ENCODE results near the gene GNB2.
"Not testable (repeated sequence)": the region's sequence is repeated elsewhere in the genome, so short reads cannot be mapped to it uniquely, and the experiment has no call there.

GNB2 gene

GRCh38 chr7:100673302-100673941 lies at the start of gene GNB2:
TSS of gene GNB2 (plus strand) at chr7:100673740. CDS start at chr7:100676266, 2,526 bp downstream.
- DNase-seq (ENCODE audit: low read depth), result peak; percentile 98

- DNase-seq (ENCODE audit: low read depth), result no peak
These were observed 49.4 kb upstream of the GNB2 start for GRCh38 chr7:100623951-100624824.

GRCh38 chr7:100626055-100626454 lies 47.5 kb upstream of the GNB2 start:
- DNase-seq (ENCODE audit: low read depth), result no peak

- peak; percentile 83 for DNase-seq (ENCODE audit: low read depth)
These were observed 46.9 kb upstream of the GNB2 start for GRCh38 chr7:100626530-100627237.

- DNase-seq (ENCODE audit: low read depth), result no peak
These were observed 46.3 kb upstream of the GNB2 start for GRCh38 chr7:100627238-100627549.

DNA sequence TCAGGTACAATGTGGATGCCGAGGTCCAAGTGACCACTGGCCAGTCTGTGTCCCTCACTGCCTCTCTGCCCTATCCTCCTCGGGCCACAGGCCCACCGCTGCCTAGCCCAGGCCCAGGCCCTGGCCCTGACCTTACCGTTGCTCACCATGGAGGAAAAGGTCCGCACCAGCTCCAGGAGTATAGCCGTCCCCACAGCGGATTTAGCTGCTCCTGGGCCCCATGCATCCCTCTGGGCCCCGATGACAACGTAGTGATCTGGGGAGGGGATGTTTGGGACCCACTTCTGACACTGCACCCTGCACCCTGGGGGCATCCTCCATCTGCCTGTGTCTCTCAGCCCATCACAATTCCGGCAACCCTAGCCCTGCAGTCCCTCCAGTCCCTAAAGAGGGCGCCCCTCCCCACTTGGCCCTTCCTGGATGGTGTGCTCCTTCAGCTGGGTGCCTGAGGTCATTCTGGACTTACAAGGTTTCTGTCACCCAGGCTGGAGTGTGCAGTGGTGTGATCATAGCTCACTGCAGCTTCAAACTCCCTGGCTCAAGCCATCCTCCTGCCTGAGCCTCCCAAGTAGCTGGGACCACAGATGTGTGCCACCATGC lies 44.3 kb upstream of the GNB2 start:
- DNase-seq (ENCODE audit: low read depth), result no peak

DNA sequence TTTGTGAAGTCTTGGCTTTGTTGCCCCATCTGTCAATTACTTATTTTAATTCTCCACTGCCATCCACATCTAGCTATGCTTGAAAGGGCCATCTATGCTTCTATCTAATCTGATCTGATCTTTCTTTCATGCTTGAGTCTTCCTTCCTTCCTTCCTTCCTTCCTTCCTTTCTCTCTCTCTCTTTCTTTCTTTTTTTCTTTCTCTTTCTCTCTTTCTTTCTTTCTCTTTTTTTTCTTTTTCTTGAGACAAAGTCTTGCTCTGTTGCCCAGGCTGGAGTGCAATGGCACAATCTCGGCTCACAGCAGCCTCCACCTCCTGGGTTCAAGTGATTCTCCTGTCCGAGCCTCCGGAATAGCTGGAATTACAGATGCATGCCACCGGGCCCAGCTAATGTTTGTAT lies 43.5 kb upstream of the GNB2 start:
- no peak for DNase-seq (ENCODE audit: low read depth)

DNA sequence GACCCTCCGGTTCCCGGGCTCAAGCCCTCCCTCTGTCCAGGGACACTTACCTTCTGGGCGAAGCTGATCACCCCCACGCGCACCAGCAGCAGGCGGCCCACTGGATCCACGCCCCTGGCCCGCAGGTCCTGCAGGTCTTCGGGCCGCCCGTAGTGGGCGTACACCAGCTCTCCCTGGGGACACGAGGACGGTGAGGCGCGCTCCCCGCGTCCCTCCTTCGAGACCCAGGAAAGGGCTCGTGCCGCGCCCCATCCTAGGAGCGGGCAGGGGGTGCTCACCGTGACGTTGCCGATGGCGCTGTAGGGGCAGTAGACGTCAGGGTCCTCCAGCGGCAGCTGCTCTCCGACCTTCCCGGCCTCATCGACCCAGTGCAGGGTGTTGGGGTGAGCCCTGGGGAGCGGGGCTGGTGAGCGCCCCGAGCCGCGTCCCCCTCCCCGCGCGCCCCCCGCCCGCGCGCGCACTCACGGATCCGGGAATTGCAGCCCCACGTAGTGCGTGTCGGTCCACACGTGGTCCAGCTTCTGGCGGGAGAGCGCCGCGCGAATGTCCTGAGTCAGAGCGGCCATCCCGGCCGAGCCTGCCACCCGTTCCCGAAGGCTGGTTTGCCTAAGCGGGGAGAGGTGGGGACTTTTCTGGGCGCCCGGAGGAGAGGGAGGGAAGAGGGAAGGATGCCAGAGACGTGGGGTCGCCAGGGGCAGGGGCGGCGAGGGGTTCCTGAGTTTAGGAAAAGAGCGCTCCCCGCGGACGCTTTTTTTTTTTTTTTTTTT lies 40.4 kb upstream of the GNB2 start:
- DNase-seq (ENCODE audit: low read depth), result peak; percentile 55

- no peak for DNase-seq (ENCODE audit: low read depth)
These were observed 33.5 kb upstream of the GNB2 start for GRCh38 chr7:100639995-100640516.

DNA sequence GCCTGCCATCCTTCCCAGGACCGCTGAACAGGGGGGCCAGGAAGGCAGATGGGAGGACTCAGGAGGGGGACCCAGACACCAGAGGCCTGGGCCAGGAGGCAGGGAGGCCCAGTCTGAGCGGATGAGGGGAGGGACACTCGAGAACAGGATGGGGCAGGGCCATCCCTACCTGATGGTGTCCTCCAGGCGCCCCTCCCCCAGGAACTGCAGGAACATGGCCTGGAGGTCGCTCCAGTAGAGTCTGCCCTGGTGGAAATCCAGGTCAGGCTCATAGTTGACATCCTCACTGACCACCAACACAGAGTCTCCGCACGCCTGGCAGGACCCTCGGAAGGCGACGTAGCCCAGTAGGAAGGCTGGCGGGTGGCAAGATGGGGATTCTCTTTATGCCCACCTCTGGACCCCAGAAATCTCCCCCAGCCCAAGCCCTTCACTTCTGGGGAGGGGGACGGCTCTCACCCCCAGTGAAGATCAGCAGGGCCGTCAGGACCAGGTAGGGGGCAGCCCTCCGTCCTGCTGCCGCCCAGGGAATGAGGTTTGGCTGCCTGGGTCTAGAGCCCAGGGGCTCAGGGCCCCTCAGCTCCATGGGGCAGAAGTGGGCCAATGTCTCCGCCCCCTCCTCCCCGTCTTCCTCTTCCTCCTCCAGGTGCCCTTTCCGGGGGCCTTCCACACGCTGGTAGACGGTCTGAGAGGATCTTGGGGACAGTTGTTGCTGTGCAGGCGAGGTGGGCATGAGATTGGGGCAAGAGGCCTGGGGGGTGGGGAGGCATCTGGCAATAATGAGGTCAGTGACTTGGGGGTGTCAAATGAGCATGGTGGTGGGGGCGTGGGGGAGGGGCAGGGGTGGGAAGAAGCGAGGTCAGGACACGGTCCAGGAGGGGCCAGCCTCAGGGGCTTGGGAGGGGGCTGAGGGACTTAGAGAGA lies 32.8 kb upstream of the GNB2 start:
- no peak for DNase-seq (ENCODE audit: low read depth)

DNA sequence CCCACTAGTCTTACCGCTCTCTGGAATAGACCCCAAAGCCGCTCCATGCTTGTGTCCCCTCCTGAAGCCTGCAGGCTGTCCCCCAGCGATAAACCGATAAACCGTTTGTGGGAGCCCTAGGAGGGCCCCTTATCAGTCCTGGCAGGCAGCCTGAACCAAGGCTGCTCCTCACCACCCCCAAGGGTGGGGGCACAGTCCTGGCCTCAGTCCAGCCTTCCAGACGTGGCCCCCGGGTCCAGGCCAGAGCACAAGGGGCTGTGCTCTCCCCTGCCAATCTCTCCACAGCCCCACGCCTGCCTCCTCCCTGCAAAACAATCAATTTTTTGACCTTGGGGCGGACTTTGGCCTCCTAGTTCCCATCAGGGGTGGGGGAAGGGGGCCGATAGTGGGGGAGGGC lies 32.1 kb upstream of the GNB2 start, which contains the start of gene TFR2:
TFR2 (minus strand) TSS at position 90 of the 397 bp plus-strand sequence; CDS start at position 47, 43 bp downstream.
- no peak for DNase-seq (ENCODE audit: low read depth)

DNA sequence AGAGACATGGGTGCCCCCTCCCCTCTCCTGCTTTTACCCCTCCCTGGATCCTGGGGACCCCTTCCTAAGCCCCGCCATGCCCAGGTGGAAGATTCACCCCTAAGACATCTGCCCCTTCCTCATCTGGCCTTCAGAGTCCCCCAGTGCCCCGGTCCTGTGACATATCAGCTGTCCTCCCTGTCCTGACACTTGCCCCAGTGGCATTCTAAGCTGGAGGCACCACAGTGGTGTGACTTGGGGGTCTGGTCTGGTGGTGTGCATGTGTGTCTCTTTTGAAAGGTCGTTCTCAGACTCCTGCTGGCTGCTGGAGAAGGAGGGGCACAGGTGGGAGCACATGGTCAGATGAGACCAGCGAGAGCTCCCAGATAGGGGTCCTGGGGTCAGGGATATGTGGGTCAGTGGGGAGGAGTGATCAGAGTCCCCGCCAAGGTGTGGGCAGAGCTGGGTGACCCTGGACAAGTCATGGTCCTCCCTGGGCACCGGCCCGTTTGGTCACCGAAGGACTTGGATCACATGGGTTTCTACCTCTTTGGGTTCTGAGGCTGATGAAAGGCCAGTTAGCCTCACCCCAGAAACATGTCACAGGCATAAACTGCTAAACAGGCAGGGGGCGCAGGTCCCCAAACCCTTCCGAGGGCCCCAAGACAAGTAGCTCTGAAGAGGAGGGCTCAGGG lies 31.5 kb upstream of the GNB2 start:
- DNase-seq (ENCODE audit: low read depth), result no peak

GRCh38 chr7:100642534-100642907 lies 31.0 kb upstream of the GNB2 start:
- no peak for DNase-seq (ENCODE audit: low read depth)

DNA sequence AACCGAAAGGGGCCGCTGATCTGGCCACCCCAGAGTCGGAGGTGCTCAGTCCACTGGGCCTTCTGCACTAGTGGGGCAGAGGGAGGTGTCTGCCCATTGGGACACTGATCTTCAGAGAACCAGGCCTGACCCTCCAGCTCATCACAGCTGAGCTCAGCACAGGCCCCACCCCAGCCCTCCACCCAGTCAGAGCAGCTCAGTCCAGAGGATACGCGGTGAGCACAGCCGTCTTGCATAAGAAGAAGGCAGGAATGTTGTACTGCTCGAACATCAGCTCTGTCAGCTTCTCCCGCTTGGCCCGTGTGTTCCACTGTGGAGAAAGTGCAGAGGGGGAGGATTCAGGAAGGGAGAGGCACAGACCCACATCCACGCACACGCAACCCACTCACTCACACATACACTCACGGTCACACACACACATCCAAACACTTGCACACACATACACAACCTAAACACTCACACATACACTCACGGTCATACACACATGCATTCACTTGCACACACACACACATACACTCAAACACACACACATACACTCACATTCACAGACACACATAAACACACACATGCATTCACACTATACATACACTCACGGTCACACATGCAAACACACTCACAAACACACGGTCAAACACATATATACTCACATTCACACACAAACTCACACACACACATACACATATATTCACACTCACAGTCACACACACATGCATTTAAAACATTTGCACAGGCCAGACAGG lies 23.5 kb upstream of the GNB2 start:
- DNase-seq (ENCODE audit: low read depth), result no peak

DNA sequence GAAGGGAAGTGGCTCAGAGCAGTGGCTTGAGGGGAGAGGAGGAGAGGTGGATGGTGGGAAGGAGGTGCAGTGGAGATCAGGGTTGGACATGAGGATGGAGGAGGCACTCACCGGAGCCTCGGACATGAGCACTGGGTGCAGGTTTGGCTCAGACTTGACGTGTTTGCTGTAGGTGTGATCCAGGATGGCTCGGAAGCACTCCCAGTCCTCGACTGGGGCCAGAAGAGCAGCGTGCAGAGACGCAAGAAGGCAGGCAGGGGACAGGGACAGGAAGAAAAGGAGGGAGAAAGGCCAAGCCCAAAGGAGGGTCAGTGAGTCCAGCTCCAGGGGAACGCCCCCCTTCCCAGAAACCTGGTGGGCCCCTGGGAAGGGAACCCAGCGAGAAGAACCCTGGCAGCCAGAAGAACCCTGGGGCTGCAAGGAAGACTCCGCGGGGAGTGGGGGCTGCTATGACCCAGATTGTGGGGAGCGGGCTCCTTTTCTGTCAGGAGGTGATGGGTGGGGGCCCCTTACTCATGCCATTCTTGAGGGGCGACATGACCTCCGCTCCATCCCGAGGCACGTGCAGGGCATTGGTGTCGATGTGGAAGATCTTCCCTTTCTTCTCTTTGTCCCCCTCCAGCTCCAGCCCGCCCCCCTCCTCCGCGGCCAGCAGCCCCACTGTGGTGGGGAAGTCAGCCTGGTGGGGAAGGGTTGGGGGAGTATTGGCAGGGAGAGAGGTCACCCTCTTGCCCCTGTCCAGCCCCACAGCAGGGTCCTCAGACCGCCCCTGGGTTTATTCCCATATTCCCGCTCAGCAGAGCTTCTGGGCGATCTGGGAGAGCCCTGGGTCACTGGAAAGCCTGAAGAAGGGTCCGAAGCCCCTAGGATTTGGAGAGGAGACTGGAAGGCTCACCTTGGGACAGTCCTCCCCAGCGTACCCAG lies 18.4 kb upstream of the GNB2 start:
- DNase-seq (ENCODE audit: low read depth), result no peak

DNA sequence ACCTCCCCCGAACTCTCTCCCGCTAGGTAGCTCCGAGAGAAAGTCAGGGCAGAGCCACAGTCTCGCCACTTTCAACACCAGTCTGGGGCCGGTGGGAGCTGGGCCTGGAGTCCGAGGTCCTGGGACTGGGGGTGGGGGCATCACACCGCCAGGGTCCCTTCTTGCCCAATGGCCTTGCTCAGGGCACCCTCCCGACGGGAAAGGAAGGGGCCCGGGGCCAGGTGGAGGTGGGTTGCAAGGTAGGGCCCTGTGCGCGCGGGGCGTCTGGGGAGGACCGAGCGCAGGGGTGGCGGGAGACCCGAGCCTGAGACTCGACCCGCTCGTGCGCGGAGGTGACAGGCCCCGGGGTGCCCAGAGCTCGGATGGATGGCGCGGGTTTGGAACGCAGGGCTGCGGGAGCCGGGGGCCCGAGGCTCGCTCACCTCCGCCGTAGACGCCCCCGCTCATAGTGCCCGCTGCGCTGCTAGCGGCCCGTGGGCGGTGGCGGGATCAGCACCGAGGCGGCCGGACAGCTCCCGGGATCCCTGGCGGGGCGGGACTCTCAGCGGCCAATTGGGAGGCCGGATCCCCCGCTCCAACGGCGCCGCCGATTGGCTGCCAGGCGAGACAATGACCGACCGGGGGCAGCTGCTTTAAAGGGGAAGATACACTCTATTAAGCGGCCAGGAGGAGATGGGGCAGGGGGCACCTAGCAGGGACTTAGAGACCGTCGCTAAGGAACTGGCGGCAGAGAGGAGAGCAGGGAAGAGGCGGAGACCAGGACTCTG lies 17.4 kb upstream of the GNB2 start, which contains the start of gene ACTL6B:
ACTL6B (minus strand) TSS at position 541 of the 767 bp plus-strand sequence; CDS start at position 447, 94 bp downstream.
- DNase-seq (ENCODE audit: low read depth), result no peak

GRCh38 chr7:100662194-100662776 lies 11.3 kb upstream of the GNB2 start:
- DNase-seq (ENCODE audit: low read depth), result not testable (repeated sequence)
